HepG2 (cell line): ENCODE measurements around the gene CREG2. TPM values are rescaled to one million over a fixed set of nuclear protein-coding genes. Genes with fewer than 3 reads are reported as not detected.
A peak's percentile ranks its signal among the peaks of the same experiment; 100 is the strongest.

ENCODE experiments used
- ADNP ChIP-seq: sonication (generic); formaldehyde crosslinking; IDR thresholded peaks from 2 replicates; pipeline ENCODE4 v1.4.0; 2020; ENCODE audit warnings: missing genetic modification reagents
- ARNT2 ChIP-seq: sonication (generic); formaldehyde crosslinking; IDR thresholded peaks from 2 replicates; pipeline ENCODE4 v1.8.0; 2022; ENCODE audit warnings: mild to moderate bottlenecking, low read depth, missing genetic modification reagents, moderate library complexity
- ATF3 ChIP-seq: sonication (generic); formaldehyde crosslinking; IDR thresholded peaks from 2 replicates; pipeline ENCODE4 v1.4.0; 2020; ENCODE audit warnings: missing genetic modification reagents
- BORCS8-MEF2B ChIP-seq: sonication (generic); formaldehyde crosslinking; IDR thresholded peaks from 2 replicates; pipeline ENCODE4 v1.8.0; 2022; ENCODE audit warnings: mild to moderate bottlenecking, missing genetic modification reagents
- FOXM1 ChIP-seq: sonication (generic); formaldehyde crosslinking; IDR thresholded peaks from 2 replicates; pipeline ENCODE4 v1.5.0; 2020; ENCODE audit warnings: missing genetic modification reagents
- IKZF4 ChIP-seq: sonication (generic); formaldehyde crosslinking; IDR thresholded peaks from 2 replicates; pipeline ENCODE4 v1.5.1; 2020; ENCODE audit warnings: borderline replicate concordance, mild to moderate bottlenecking, low read depth, missing genetic modification reagents; ENCODE audit errors: not compliant biosample characterization
- KMT2A ChIP-seq: sonication (generic); formaldehyde crosslinking; IDR thresholded peaks from 2 replicates; pipeline ENCODE4 v1.4.0; 2020; ENCODE audit warnings: missing genetic modification reagents
- NRL ChIP-seq: sonication (generic); formaldehyde crosslinking; IDR thresholded peaks from 2 replicates; pipeline ENCODE4 v1.5.0; 2020; ENCODE audit warnings: missing genetic modification reagents, mild to moderate bottlenecking, moderate library complexity, borderline replicate concordance
- PHF21A ChIP-seq: sonication (generic); formaldehyde crosslinking; IDR thresholded peaks from 2 replicates; pipeline ENCODE4 v1.5.0; 2020; ENCODE audit warnings: mild to moderate bottlenecking, missing genetic modification reagents
- POGZ ChIP-seq: sonication (generic); formaldehyde crosslinking; IDR thresholded peaks from 2 replicates; pipeline ENCODE4 v1.4.0; 2020; ENCODE audit warnings: mild to moderate bottlenecking, missing genetic modification reagents
- REST ChIP-seq, 2 experiments: IDR thresholded peaks; 2 replicates each; pipeline ENCODE4 v1.6.1; 2011 to 2012; ENCODE audit warnings: low read length in 2 of 2, borderline replicate concordance in 1 of 2, low read depth in 1 of 2, mild to moderate bottlenecking in 1 of 2, moderate library complexity in 1 of 2
- TOPORS ChIP-seq: sonication (generic); formaldehyde crosslinking; IDR thresholded peaks from 2 replicates; pipeline ENCODE4 v1.8.0; 2023; ENCODE audit warnings: mild to moderate bottlenecking, missing genetic modification reagents
- YEATS4 ChIP-seq: sonication (generic); formaldehyde crosslinking; IDR thresholded peaks from 2 replicates; pipeline ENCODE4 v1.4.0; 2020; ENCODE audit warnings: missing genetic modification reagents, borderline replicate concordance
- ZBTB43 ChIP-seq: sonication (generic); formaldehyde crosslinking; conservative IDR thresholded peaks from 2 replicates; pipeline ENCODE4 v1.4.0; 2020; ENCODE audit warnings: missing genetic modification reagents
- ZNF543 ChIP-seq: sonication (generic); formaldehyde crosslinking; IDR thresholded peaks from 2 replicates; pipeline ENCODE4 v1.4.0; 2020; ENCODE audit warnings: mild to moderate bottlenecking, missing genetic modification reagents
- ZNF670 ChIP-seq: sonication (generic); formaldehyde crosslinking; IDR thresholded peaks from 2 replicates; pipeline ENCODE4 v1.8.0; 2022; ENCODE audit warnings: mild to moderate bottlenecking, missing genetic modification reagents, borderline replicate concordance
- ZNF687 ChIP-seq: sonication (generic); formaldehyde crosslinking; IDR thresholded peaks from 2 replicates; pipeline ENCODE4 v1.5.1; 2020; ENCODE audit warnings: mild to moderate bottlenecking, missing genetic modification reagents, moderate library complexity
- ZNF878 ChIP-seq: sonication (generic); formaldehyde crosslinking; IDR thresholded peaks from 2 replicates; pipeline ENCODE4 v1.8.1; 2023; ENCODE audit warnings: mild to moderate bottlenecking, missing genetic modification reagents, moderate library complexity
- polyA plus RNA-seq, 8 experiments: library from polyadenylated mRNA; depleted of rRNA in 3 of 8; stranded (reverse) in 7 of 8; unstranded in 1 of 8; fragments of >200 nt; fragmentation: Illumina TruSeq in 4 of 8; extraction: Trizol in 4 of 8; gene quantifications; 2 replicates each; pipeline versions ENCODE4 v1.2.1 to v1.2.3, GENCODE V29; 2011 to 2016; ENCODE audit warnings: low read depth in 4 of 8, missing spikeins in 1 of 8, mixed read lengths in 1 of 8; ENCODE audit not compliant: insufficient read depth in 1 of 8
- total RNA-seq, 5 experiments: library from RNA; depleted of rRNA; stranded (reverse); fragments of >200 nt; fragmentation: Illumina TruSeq; extraction: Trizol; gene quantifications; 2 replicates each; pipeline ENCODE4 v1.2.3, GENCODE V29; 2016; ENCODE audit warnings: low read depth in 1 of 5

Gene CREG2
- total and polyA plus RNA-seq, 2 of the 13 experiments (the other 11 are each of a cell fraction or from before 2014, with no cell fraction given): 0.18 to 0.26 TPM

GRCh38 chr2:101387151-101387834 is at the start of gene CREG2 (continued):
- TF ChIP-seq POGZ (0 out of 2 replicates have a peak, but pooled peaks have one; percentile 4), REST (IDR thresholded peaks at IDR 0.05; ENCODE audit: borderline replicate concordance in 1 of 2, low read depth in 1 of 2, low read length in 2 of 2) (peak; percentile 34 to 81), KMT2A (CRISPR knock-in tag) (no peak), ADNP (CRISPR knock-in tag) (no peak), ATF3 (CRISPR knock-in tag) (no peak), ZNF878 (no peak), NRL (CRISPR knock-in tag) (0 out of 2 replicates have a peak, but pooled peaks have one; percentile 40), IKZF4 (CRISPR knock-in tag) (no peak), YEATS4 (CRISPR knock-in tag) (no peak), ARNT2 (no peak; the same call in 1 of the 2 replicates), PHF21A (CRISPR knock-in tag) (no peak), BORCS8-MEF2B (CRISPR knock-in tag) (no peak), ZBTB43 (CRISPR knock-in tag) (no peak), ZNF687 (CRISPR knock-in tag) (peak; percentile 65; the same call in 1 of the 2 replicates), ZNF543 (CRISPR knock-in tag) (no peak; the same call in 1 of the 2 replicates), TOPORS (CRISPR knock-in tag) (0 out of 2 replicates have a peak, but pooled peaks have one; percentile 52), FOXM1 (CRISPR knock-in tag) (no peak), ZNF670 (CRISPR knock-in tag) (no peak)
